Measurements from ENCODE around the gene PAPPA2.
"Not testable (repeated sequence)": the region's sequence is repeated elsewhere in the genome, so short reads cannot be mapped to it uniquely, and the experiment has no call there.

GRCh38 chr1:176561761-176562160 lies 98.8 kb downstream of the PAPPA2 start:
- TF ChIP-seq L3MBTL2 (IDR thresholded peaks at IDR 0.05); POLR2AphosphoS5 (IDR thresholded peaks at IDR 0.05; ENCODE audit: control insufficient read depth, insufficient read depth, low read depth, low read length); POLR2A (conservative IDR thresholded peaks at IDR 0.05); NFXL1 (CRISPR knock-in tag; IDR thresholded peaks at IDR 0.05); ZNF311 (CRISPR knock-in tag; IDR thresholded peaks at IDR 0.05): not testable (repeated sequence)
- TF ChIP-seq, protein P1, sequence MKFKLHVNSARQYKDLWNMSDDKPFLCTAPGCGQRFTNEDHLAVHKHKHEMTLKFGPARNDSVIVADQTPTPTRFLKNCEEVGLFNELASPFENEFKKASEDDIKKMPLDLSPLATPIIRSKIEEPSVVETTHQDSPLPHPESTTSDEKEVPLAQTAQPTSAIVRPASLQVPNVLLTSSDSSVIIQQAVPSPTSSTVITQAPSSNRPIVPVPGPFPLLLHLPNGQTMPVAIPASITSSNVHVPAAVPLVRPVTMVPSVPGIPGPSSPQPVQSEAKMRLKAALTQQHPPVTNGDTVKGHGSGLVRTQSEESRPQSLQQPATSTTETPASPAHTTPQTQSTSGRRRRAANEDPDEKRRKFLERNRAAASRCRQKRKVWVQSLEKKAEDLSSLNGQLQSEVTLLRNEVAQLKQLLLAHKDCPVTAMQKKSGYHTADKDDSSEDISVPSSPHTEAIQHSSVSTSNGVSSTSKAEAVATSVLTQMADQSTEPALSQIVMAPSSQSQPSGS (CRISPR knock-in tag; IDR thresholded peaks at IDR 0.05) = not testable (repeated sequence)
